Measurements from ENCODE around the gene SRRT.
"Not testable (repeated sequence)": the region's sequence is repeated elsewhere in the genome, so short reads cannot be mapped to it uniquely, and the experiment has no call there.

SRRT gene

GRCh38 chr7:100936167-100936566 is 61.3 kb downstream of the SRRT start:
- DNase-seq (ENCODE audit: low spot score) = not testable (repeated sequence)
